Germinal center (tissue), 1 donor: ENCODE measurements around the gene MCTS1.
"Not testable (repeated sequence)": the region's sequence is repeated elsewhere in the genome, so short reads cannot be mapped to it uniquely, and the experiment has no call there.

Experiments used
- DNase-seq: peaks from one replicate; pipeline ENCODE4 v3.0.0; 2012; ENCODE audit warnings: mixed read lengths, low spot score

Gene MCTS1

DNA sequence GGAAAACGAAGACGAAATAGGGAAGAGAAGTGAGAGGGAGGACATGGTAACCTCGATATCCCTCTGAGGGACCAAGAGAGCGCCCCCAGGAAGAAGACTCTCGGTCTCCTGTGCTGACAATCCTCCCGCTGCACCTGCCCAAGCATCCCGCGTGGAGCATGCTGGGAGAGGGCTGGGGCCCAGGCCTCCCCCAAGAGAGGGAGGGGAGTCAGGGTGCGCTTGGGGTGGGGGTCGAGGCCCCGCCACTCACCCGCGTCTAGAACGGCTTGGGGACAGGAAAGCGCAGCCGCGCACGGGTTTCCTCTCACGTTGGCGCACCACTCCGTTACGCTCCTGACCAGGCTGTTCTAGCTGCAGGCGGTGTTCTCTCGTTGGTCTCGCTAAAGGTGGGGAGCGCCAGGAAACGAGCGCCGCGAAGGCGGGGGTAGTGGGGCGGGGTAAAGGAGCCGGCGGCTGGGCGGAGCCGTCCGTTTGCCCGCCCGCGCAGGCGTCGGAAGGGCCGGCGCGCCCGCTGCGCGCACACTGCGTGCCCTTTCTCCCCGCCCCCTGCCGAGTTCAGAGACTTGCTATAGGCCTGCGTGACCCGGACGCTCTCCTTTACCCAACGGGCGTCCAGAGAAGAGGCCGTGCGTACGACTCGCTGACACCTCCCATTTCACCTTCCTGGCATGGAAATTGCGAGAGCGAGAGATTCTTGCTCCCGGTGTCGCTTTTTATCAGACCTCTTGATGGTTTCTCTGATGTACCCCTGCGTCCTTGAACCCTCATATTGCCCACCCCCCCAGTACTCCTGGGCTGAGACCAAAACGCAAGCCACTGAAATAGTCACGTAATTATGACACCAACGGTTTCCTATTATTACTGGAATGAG, 26.0 kb downstream of the MCTS1 start, which contains the start of gene C1GALT1C1:
TSS of gene C1GALT1C1 (minus strand) at position 388 of the 871 bp plus-strand sequence. CDS start 2,888 bp downstream, outside the sequence.
- peak; percentile 84 for DNase-seq

- DNase-seq: no peak
Observed at GRCh38 chrX:120638619-120639018, 34.7 kb downstream of the MCTS1 start.

- no peak for DNase-seq
Observed at GRCh38 chrX:120642871-120643270, 39.0 kb downstream of the MCTS1 start.

DNA sequence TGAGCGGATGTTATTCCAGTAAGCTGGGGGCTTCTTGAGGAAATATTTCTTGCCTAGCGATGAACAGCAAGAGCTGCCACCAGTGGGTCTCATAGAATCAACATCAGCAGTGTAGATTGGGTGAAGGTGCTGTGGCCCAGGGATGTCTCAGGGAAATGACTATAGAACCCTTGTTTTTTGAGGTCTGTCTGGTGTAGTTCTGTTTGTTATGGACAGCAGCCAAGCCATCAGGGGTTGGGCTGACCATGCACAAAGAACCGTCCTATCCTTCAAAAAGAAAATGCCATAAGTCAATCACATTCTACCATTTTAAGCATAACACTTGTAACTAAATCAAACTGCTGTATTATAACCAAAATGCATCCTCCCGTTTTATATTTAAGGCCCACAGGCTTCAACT, 43.2 kb downstream of the MCTS1 start:
- DNase-seq: no peak

DNA sequence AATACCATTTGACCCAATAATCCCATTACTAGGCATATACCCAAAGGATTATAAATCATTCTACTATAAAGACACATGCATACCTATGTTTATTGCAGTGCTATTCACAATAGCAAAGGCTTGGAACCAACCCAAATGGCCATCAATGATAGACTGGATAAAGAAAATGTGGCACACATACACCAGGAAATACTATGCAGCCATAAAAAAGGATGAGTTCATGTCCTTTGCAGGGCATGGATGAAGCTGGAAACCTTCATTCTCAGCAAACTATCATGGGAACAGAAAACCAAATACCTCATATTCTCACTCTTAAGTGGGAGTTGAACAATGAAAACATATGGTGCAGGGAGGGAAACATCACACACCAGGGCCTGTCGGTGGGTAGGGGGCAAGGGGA, 48.4 kb downstream of the MCTS1 start:
- not testable (repeated sequence) for DNase-seq

DNA sequence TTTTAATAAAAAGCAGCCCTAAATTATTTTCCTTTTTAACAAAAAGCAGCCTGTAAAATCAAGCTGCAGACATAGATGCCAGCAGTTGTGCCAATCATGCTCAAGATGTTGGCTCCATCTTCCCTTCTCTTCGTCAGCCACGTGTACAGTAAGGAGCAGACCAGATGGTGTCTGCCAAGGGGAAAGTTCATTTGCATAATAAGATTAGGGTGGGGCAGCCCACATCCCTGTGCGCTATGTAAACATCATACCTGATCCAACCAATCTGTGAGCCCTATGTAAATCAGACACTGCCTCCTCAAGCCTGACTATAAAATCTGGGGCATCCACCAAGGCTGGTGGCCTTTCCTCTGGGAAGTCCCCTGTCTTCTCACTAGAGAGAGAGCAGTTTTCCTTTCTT, 49.1 kb downstream of the MCTS1 start:
- DNase-seq: no peak

DNA sequence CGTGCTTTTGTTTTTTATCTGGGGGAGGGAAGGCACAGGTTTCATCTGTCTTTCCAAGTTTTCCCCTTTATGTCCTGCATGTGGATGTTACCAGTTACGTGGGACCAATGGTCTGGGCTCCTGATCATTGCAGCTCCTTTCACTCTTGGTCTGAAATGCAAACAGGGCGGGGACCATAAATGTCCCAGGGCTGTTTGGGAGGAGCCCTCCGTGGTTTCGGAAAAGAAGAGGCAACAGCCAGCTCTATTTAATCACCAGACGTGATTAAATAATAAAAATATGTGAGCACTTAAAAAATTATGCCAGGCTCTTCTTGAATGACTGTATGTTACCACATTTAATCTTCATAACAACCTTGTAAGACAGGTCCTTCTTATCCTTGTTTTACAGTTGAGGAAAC, 56.7 kb downstream of the MCTS1 start:
- DNase-seq: no peak
